HG02759 (cell line): ENCODE results near the gene MTHFS.

Experiments
- ATAC-seq: cut with Tn5 transposase; IDR thresholded peaks from one replicate; pipeline ENCODE4 v1.9.1; 2021; ENCODE audit warnings: mild to moderate bottlenecking, moderate library complexity; ENCODE audit not compliant: unreplicated experiment

Gene MTHFS

GRCh38 chr15:79881254-79881653 lies 15.6 kb downstream of the MTHFS start:
- no peak for ATAC-seq

- ATAC-seq, result no peak
Observed at GRCh38 chr15:79878078-79878705, 18.6 kb downstream of the MTHFS start.

- ATAC-seq, result no peak
Observed at GRCh38 chr15:79875213-79875612, 21.6 kb downstream of the MTHFS start.

- no peak for ATAC-seq
Observed at GRCh38 chr15:79874242-79874641, 22.6 kb downstream of the MTHFS start.

- no peak for ATAC-seq
Observed at GRCh38 chr15:79872358-79873017, 24.3 kb downstream of the MTHFS start.

- no peak for ATAC-seq
Observed at GRCh38 chr15:79868554-79868953, 28.3 kb downstream of the MTHFS start.

GRCh38 chr15:79863886-79864285 lies 32.9 kb downstream of the MTHFS start:
- no peak for ATAC-seq

GRCh38 chr15:79862191-79862590 lies 34.6 kb downstream of the MTHFS start:
- no peak for ATAC-seq

- no peak for ATAC-seq
Observed at GRCh38 chr15:79860661-79861060, 36.2 kb downstream of the MTHFS start.

GRCh38 chr15:79858469-79858868 lies 38.3 kb downstream of the MTHFS start:
- no peak for ATAC-seq

- ATAC-seq, result peak; percentile 88
Observed at GRCh38 chr15:79853492-79854328, 43.1 kb downstream of the MTHFS start.

- no peak for ATAC-seq
Observed at GRCh38 chr15:79849789-79850188, 47.0 kb downstream of the MTHFS start.

- no peak for ATAC-seq
Observed at GRCh38 chr15:79846539-79846938, 50.3 kb downstream of the MTHFS start.

GRCh38 chr15:79844221-79844620 lies 52.6 kb downstream of the MTHFS start:
- no peak for ATAC-seq

- no peak for ATAC-seq
Observed at GRCh38 chr15:79837846-79838245, 59.0 kb downstream of the MTHFS start.

GRCh38 chr15:79834495-79834894 lies 62.3 kb downstream of the MTHFS start:
- no peak for ATAC-seq

GRCh38 chr15:79832367-79833120 lies 64.3 kb downstream of the MTHFS start:
- ATAC-seq, result no peak

GRCh38 chr15:79831604-79832003 lies 65.2 kb downstream of the MTHFS start:
- no peak for ATAC-seq

GRCh38 chr15:79829950-79830349 lies 66.9 kb downstream of the MTHFS start:
- ATAC-seq, result no peak

- no peak for ATAC-seq
Observed at GRCh38 chr15:79828447-79828846, 68.4 kb downstream of the MTHFS start.

GRCh38 chr15:79826800-79827199 lies 70.0 kb downstream of the MTHFS start:
- ATAC-seq, result no peak
